ENCODE data around the gene SEPHS1. TPM values are rescaled to one million over a fixed set of nuclear protein-coding genes. Genes with fewer than 3 reads are reported as not detected.
"Not testable (repeated sequence)": the region's sequence is repeated elsewhere in the genome, so short reads cannot be mapped to it uniquely, and the experiment has no call there.

The SEPHS1 gene
- total RNA-seq, 1 experiment from 2014 or later: 139 TPM

DNA sequence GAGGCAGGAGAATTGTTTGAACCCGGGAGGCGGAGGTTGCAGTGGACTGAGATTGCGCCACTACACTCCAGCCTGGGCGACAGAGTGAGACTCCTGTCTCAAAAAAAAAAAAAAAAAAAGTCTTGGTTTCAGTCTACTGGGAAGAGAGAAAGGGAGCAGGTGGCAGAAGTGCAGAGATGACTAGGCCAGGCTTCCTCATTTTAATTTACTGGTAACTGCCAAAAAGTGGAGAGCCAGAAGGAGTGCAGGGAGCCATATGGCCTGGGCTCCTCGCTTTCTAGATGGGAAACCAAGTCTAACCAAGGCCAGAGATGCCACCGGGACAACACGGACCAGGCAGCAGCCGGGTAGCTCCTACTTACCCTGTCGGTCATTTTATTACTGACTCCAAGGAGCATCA lies 12.2 kb downstream of the SEPHS1 start:
- POLR2A ChIA-PET: no interaction called here
- Mint-ChIP-seq H3K27me3 (ENCODE audit: insufficient read depth, unreplicated experiment) (no peaks in the 10 kb centered on the region), H3K36me3 (ENCODE audit: insufficient read depth, unreplicated experiment) (peaks cover 84% of the 10 kb centered on the region), H3K9me3 (ENCODE audit: unreplicated experiment) (no peaks in the 10 kb centered on the region), H3K27ac (ENCODE audit: unreplicated experiment) (no peak overlapping the region), H3K4me3 (ENCODE audit: unreplicated experiment) (no peak overlapping the region), H3K4me1 (ENCODE audit: low read depth, unreplicated experiment) (peaks cover 14% of the 10 kb centered on the region)
- no TSS peak for BruUV-seq (replicated peaks)
- Histone ChIP-seq H3K4me3 (ENCODE audit: low read depth, low read length) (no peak overlapping the region), H3K36me3 (ENCODE audit: control insufficient read depth, insufficient read depth, low read length) (peaks cover 4% of the 10 kb centered on the region; the same call in 1 of the 2 replicates), H3K9me3 (no peaks in the 10 kb centered on the region), H3K27me3 (replicated peaks; ENCODE audit: control insufficient read depth, insufficient read depth, low read length) (no peaks in the 10 kb centered on the region), H3K4me1 (no peaks in the 10 kb centered on the region)
- CTCF ChIA-PET: no interaction called here
- intact Hi-C loops (cut with micrococcal nuclease; ENCODE audit: unreplicated experiment): no loop called here
- no peak for DNase-seq
- TF ChIP-seq CTCF (IDR thresholded peaks at IDR 0.05; ENCODE audit: insufficient read depth in 1 of 2, low read depth in 1 of 2, low read length in 1 of 2, severe bottlenecking in 1 of 2, unreplicated experiment in 1 of 2): no peak

DNA sequence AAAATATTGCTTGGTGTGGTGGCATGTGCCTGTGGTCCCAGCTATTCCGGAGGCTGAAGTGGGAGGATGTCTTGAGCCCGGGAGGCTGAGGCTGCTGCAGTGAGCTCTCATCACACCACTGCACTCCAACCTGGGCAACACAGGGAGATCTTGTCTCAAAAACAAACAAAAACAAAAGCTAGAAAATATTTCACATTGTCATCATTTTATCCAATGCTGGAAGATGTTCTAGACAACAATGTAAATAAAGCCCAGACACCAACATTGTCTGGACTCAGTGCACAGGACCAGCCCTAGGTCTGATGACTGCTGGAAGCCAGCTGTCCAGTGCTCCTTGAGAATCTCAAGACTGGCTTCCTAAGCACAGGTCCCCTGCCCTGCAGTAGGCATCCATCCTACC lies 13.5 kb downstream of the SEPHS1 start:
- Histone ChIP-seq H3K9me3 (no peaks in the 10 kb centered on the region), H3K36me3 (ENCODE audit: control insufficient read depth, insufficient read depth, low read length) (peaks cover 7% of the 10 kb centered on the region), H3K4me1 (no peaks in the 10 kb centered on the region), H3K4me3 (ENCODE audit: low read depth, low read length) (no peak overlapping the region), H3K27me3 (replicated peaks; ENCODE audit: control insufficient read depth, insufficient read depth, low read length) (no peaks in the 10 kb centered on the region)
- intact Hi-C loops (cut with micrococcal nuclease; ENCODE audit: unreplicated experiment): no loop called here
- no peak overlapping the region for H3K4me3 Mint-ChIP-seq (ENCODE audit: unreplicated experiment)
- no TSS peak for BruUV-seq (replicated peaks)
- peaks cover 90% of the 10 kb centered on the region for H3K36me3 Mint-ChIP-seq (ENCODE audit: insufficient read depth, unreplicated experiment)
- POLR2A ChIA-PET: no interaction called here
- DNase-seq: no peak
- TF ChIP-seq CTCF (IDR thresholded peaks at IDR 0.05; ENCODE audit: insufficient read depth in 1 of 2, low read depth in 1 of 2, low read length in 1 of 2, severe bottlenecking in 1 of 2, unreplicated experiment in 1 of 2): no peak
- CTCF ChIA-PET: no interaction called here
- peaks cover 14% of the 10 kb centered on the region for H3K4me1 Mint-ChIP-seq (ENCODE audit: low read depth, unreplicated experiment)
- H3K27ac Mint-ChIP-seq (ENCODE audit: unreplicated experiment): no peak overlapping the region
- H3K9me3 Mint-ChIP-seq (ENCODE audit: unreplicated experiment): no peaks in the 10 kb centered on the region
- no peaks in the 10 kb centered on the region for H3K27me3 Mint-ChIP-seq (ENCODE audit: insufficient read depth, unreplicated experiment)

DNA sequence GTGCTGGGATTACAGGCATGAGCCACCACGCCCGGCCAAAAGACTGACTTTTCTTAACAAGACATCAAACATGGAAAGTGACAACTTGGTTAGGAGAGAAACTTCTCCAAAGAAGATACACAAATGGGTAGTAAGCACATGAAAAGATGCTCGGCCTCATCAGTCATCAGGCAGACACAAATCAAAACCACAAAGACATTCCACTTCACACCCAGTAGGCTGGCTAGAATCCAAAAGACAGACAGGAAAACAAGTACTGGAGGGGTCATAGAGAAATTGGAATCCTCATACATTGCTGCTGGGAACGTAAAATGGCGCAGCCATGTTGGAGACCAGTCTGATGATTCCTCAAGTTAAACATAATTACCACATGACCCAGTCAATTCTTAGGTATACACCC lies 16.4 kb downstream of the SEPHS1 start:
- intact Hi-C loops (cut with micrococcal nuclease; ENCODE audit: unreplicated experiment): no loop called here
- Histone ChIP-seq H3K36me3 (ENCODE audit: control insufficient read depth, insufficient read depth, low read length) (peaks cover 8% of the 10 kb centered on the region), H3K27me3 (replicated peaks; ENCODE audit: control insufficient read depth, insufficient read depth, low read length) (no peaks in the 10 kb centered on the region), H3K9me3 (no peaks in the 10 kb centered on the region), H3K4me1 (no peaks in the 10 kb centered on the region), H3K4me3 (ENCODE audit: low read depth, low read length) (no peak overlapping the region)
- ChIA-PET POLR2A (no interaction called here), CTCF (no interaction called here)
- no peaks in the 10 kb centered on the region for H3K27me3 Mint-ChIP-seq (ENCODE audit: insufficient read depth, unreplicated experiment)
- no peaks in the 10 kb centered on the region for H3K9me3 Mint-ChIP-seq (ENCODE audit: unreplicated experiment)
- DNase-seq: no peak
- TF ChIP-seq CTCF (IDR thresholded peaks at IDR 0.05; ENCODE audit: insufficient read depth in 1 of 2, low read depth in 1 of 2, low read length in 1 of 2, severe bottlenecking in 1 of 2, unreplicated experiment in 1 of 2): no peak
- H3K27ac Mint-ChIP-seq (ENCODE audit: unreplicated experiment): no peak overlapping the region
- no peaks in the 10 kb centered on the region for H3K4me1 Mint-ChIP-seq (ENCODE audit: low read depth, unreplicated experiment)
- no peak overlapping the region for H3K4me3 Mint-ChIP-seq (ENCODE audit: unreplicated experiment)
- BruUV-seq (replicated peaks): no TSS peak
- peaks cover 95% of the 10 kb centered on the region for H3K36me3 Mint-ChIP-seq (ENCODE audit: insufficient read depth, unreplicated experiment)

DNA sequence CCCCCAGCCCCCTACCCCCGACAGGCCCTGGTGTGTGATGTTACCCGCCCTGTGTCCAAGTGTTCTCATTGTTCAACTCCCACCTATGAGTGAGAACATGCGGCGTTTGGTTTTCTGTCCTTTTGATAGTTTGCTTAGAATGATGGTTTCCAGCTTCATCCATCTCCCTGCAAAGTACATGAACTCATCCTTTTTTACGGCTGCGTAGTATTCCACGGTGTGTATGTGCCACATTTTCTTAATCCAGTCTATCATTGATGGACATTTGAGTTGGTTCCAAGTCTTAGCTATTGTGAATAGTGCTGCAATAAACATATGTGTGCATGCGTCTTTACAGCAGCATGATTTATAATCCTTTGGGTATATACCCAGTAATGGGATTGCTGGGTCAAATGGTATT lies 17.1 kb downstream of the SEPHS1 start:
- POLR2A ChIA-PET; H3K27ac Mint-ChIP-seq (ENCODE audit: unreplicated experiment); H3K27me3 ChIP-seq (replicated peaks; ENCODE audit: control insufficient read depth, insufficient read depth, low read length); H3K9me3 ChIP-seq; H3K4me1 ChIP-seq; H3K27me3 Mint-ChIP-seq (ENCODE audit: insufficient read depth, unreplicated experiment); H3K4me3 Mint-ChIP-seq (ENCODE audit: unreplicated experiment); H3K4me1 Mint-ChIP-seq (ENCODE audit: low read depth, unreplicated experiment); H3K9me3 Mint-ChIP-seq (ENCODE audit: unreplicated experiment); H3K4me3 ChIP-seq (ENCODE audit: low read depth, low read length); intact Hi-C loops (cut with micrococcal nuclease; ENCODE audit: unreplicated experiment); BruUV-seq (replicated peaks); DNase-seq; H3K36me3 ChIP-seq (ENCODE audit: control insufficient read depth, insufficient read depth, low read length): not testable (repeated sequence)
- H3K36me3 Mint-ChIP-seq (ENCODE audit: insufficient read depth, unreplicated experiment): peaks cover 95% of the 10 kb centered on the region
- CTCF ChIA-PET: interaction anchor here (0.6 kb wide), 1 partner anchor 29 kb away, joined by 3 read pairs; no protein-coding TSS in a partner anchor
